Stimulated activated CD8-positive, alpha-beta memory T cell treated with anti-CD3 and anti-CD28 coated beads, Interleukin-4, amount 100 ng/mL, for 4 hours (primary cell): ENCODE measurements around the gene GEMIN4.
"Not testable (repeated sequence)": the region's sequence is repeated elsewhere in the genome, so short reads cannot be mapped to it uniquely, and the experiment has no call there.

Experiments
- DNase-seq, 2 donors: peaks; one replicate each; pipeline ENCODE4 v3.0.0-alpha.2; 2020; ENCODE audit warnings: low read depth in 2 of 2, low spot score in 1 of 2

GEMIN4 gene

GRCh38 chr17:704111-704864 is 47.8 kb downstream of the GEMIN4 start:
- no peak for DNase-seq

DNA sequence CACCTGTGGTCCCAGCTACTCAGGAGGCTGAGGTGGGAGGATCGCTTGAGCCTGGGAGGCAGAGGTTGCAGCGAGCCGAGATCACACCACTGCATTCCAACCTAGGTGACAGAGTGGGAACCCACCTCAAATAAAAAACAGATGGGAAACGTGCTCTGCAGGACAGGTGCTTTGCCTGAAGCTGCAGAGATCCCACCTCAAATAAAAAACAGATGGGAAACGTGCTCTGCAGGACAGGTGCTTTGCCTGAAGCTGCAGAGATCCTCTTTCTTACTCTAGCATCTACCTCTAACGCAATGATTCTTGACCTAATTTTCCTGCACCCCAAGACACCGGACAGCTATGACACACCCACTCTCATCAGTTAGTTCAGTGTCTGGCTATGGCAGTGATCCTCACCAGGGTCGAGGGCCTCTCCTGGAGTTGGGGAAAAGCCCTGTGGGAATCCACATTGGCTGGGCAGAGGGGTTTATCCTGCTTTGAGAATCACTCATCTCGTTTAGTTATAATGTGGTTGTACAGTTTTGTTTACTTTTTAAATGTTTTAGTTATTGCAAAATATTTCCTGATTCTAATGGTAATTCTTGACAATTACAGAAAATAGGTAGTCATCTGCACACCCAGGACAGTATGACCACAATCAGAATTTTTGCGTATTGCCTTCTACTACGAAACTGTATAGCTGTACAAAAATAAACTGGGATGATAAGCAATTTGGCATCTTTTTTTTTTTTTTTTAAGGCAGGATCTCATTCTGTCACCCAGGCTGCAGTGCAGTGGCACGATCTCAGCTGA is 48.8 kb downstream of the GEMIN4 start:
- DNase-seq = no peak

DNA sequence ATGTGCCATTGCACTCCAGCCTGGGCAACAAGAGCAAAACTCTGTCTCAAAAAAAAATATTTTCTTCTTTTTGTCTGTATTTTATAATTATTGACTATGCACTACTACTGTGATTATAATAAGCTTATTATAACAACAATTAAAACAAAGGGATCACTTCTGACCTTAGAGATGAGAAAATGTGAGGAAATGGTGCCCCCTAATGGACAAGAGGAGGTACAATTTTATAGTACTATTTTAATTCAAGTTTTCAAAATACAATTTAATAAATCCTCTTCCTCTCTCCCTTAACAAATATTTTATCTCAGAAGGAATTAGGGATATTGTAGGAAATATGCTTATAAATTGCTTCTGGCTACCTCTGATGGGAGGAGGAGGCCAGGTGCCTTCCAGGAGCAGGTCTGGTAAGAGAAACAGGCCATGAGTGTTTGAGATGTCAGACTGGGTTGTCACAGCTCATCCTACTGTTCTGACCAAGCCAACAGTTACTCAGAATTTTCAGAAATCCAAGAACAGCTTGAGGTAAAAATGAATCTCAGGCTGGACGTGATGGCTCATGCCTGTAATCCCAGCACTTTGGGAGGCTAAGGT is 51.5 kb downstream of the GEMIN4 start:
- no peak for DNase-seq

DNA sequence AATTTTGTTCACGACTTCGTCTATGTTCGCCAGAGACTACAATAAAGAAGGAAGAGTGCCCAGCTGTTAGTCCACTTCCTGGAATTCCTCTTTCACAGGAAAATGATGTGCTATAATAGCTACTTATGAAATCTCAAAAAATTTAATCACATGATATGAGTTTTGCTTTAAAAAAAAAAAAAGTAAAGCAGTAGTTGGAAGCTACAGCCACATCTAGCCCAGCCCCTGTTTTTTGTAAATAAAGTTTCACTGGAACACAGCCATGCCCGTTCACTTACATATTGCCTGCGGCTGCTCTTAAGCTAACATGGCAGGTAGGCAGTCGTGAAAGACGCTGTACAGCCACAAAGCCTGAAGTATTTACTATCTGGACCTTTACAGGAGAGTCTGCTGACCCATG is 52.7 kb downstream of the GEMIN4 start:
- DNase-seq = no peak

- not testable (repeated sequence) for DNase-seq
Measured at GRCh38 chr17:698096-698495, 54.0 kb downstream of the GEMIN4 start.

DNA sequence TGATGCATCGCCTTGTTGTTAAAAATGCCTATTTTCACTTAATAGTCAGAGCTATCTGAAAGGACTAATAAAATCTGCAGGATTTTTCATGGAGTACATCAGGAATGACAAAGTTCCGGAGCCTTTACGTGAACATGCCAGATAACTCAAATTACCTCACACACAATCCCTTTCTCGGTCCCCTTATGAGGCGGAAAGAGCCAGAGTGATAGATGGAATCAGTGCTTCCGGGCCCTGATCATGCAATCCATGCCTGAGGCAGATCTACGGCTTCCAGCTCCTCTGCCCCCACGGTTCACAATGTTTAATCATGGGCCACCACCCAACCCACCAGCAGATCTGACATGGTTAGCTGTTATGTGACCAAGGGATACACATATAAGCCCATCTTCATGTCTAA is 54.4 kb downstream of the GEMIN4 start:
- DNase-seq = no peak

- no peak for DNase-seq
Measured at GRCh38 chr17:696369-696768, 55.7 kb downstream of the GEMIN4 start.
